CD4-positive, CD25-positive, alpha-beta regulatory T cell (primary cell): ENCODE measurements around the gene THG1L. TPM values are rescaled to one million over a fixed set of nuclear protein-coding genes. Genes with fewer than 3 reads are reported as not detected.
"Not testable (repeated sequence)": the region's sequence is repeated elsewhere in the genome, so short reads cannot be mapped to it uniquely, and the experiment has no call there.

Experiments
- ATAC-seq, 2 donors: fragments of 150-1000 bp; cut with Tn5 transposase; one replicate each; pipeline ENCODE4 v1.10.0; 2021; ENCODE audit warnings: low read depth in 2 of 2, moderate number of reproducible peaks in 2 of 2, moderate library complexity in 1 of 2
- DNase-seq, 3 donors: peaks; one replicate each; pipeline versions ENCODE4 v3.0.0 to v3.0.0-alpha.2; 2012 to 2022; ENCODE audit warnings: mixed read lengths in 1 of 3
- H3K27ac ChIP-seq: one replicate; pipeline ENCODE4 v1.7.0; 2013; ENCODE audit warnings: mild to moderate bottlenecking, low read length; ENCODE audit not compliant: insufficient read depth, poor library complexity, severe bottlenecking
- H3K27me3 ChIP-seq: one replicate; pipeline ENCODE4 v1.7.0; 2013; ENCODE audit warnings: low read length; ENCODE audit not compliant: control insufficient read depth, insufficient read depth
- H3K36me3 ChIP-seq: one replicate; pipeline ENCODE4 v1.7.0; 2013; ENCODE audit warnings: mild to moderate bottlenecking, low read length, moderate library complexity; ENCODE audit not compliant: control insufficient read depth, insufficient read depth
- H3K4me1 ChIP-seq: 2 replicates; pipeline ENCODE4 v1.7.0; 2013; ENCODE audit warnings: mild to moderate bottlenecking, low read length; ENCODE audit not compliant: insufficient read depth, control insufficient read depth, poor library complexity, severe bottlenecking
- H3K4me3 ChIP-seq: one replicate; pipeline ENCODE4 v1.7.0; 2013; ENCODE audit warnings: low read depth, mild to moderate bottlenecking, low read length, moderate library complexity
- H3K9me3 ChIP-seq, 2 experiments: 1 replicate in 1 of 2; 2 replicates in 1 of 2; pipeline ENCODE4 v1.7.0; 2013; ENCODE audit warnings: low read length in 2 of 2, mild to moderate bottlenecking in 1 of 2, moderate library complexity in 1 of 2; ENCODE audit not compliant: control insufficient read depth in 2 of 2
- H3K27ac Mint-ChIP-seq, 3 donors: one replicate each; pipeline ENCODE4 v1.8.0; 2020 to 2022; ENCODE audit warnings: mild to moderate bottlenecking in 3 of 3, mixed read lengths in 3 of 3, moderate library complexity in 2 of 3
- H3K27me3 Mint-ChIP-seq: one replicate; pipeline ENCODE4 v1.8.0; 2022; ENCODE audit warnings: mild to moderate bottlenecking, mixed read lengths
- H3K36me3 Mint-ChIP-seq: one replicate; pipeline ENCODE4 v1.8.0; 2020; ENCODE audit warnings: mixed read lengths
- H3K4me1 Mint-ChIP-seq, 4 donors: one replicate each; pipeline ENCODE4 v1.8.0; 2020 to 2022; ENCODE audit warnings: mixed read lengths in 4 of 4, mild to moderate bottlenecking in 1 of 4
- H3K4me3 Mint-ChIP-seq, 4 donors: one replicate each; pipeline ENCODE4 v1.8.0; 2020 to 2022; ENCODE audit warnings: mild to moderate bottlenecking in 4 of 4, mixed read lengths in 4 of 4, moderate library complexity in 3 of 4
- H3K9me3 Mint-ChIP-seq, 7 donors: one replicate each; pipeline ENCODE4 v1.8.0; 2020 to 2022; ENCODE audit warnings: mixed read lengths in 7 of 7, mild to moderate bottlenecking in 3 of 7, moderate library complexity in 2 of 7
- polyA plus RNA-seq, 4 donors: library from polyadenylated mRNA; unstranded; fragments of 300-500 nt; fragmentation: Illumina TruSeq; gene quantifications; one replicate each; pipeline ENCODE4 v1.2.3, GENCODE V29; 2021
- total RNA-seq: library from RNA; stranded (reverse); gene quantifications from one replicate; pipeline ENCODE4 v1.2.3, GENCODE V29; 2022

Gene THG1L
- total and polyA plus RNA-seq, 5 donors from 2014 or later, result 4.5 to 6.6 (median 5.5) TPM

DNA sequence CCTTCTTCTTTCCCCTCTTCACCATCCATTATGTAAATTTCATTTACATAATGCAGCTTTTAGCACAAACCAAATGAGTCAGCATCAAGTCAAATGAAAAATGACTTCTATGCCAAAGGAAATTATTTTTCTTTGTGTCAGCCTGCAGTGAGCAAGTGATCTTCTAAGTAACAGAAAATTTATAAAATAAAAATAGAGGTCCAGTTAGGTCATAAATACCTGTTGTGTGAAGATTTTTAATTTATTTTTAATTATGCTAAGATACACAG, 16.7 kb upstream of the THG1L start:
- Histone ChIP-seq H3K36me3 (no peaks in the 10 kb centered on the region), H3K4me1 (peaks cover 12% of the 10 kb centered on the region), H3K27me3 (no peaks in the 10 kb centered on the region), H3K9me3 (no peaks in the 10 kb centered on the region), H3K4me3 (no peak overlapping the region), H3K27ac (no peak overlapping the region)
- DNase-seq (no peak), ATAC-seq (no peak)
- Mint-ChIP-seq H3K36me3 (no peaks in the 10 kb centered on the region), H3K9me3 (peaks cover 0 to 2% (median 0%) of the 10 kb centered on the region in 7 donors), H3K4me3 (no peak overlapping the region), H3K27me3 (no peaks in the 10 kb centered on the region), H3K27ac (no peak overlapping the region), H3K4me1 (peaks cover 9 to 22% (median 15%) of the 10 kb centered on the region in 4 donors)

DNA sequence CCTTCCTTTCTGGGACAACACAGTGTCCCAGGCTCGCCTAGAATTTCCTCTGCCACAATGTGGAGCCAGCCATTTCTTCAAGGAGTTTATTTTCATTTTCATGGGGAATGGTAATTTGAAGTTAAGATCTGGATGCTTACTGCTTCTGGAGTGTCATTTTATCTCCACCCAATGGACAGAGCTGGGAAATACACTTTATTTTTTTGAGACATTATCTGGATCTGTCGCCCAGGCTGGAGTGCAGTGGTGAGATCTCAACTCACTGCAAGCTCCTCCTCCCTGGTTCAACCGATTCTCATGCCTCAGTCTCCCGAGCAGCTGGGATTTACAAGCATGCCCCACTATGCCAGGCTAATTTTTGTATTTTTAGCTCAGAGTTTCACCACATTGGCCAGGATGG, 12.7 kb upstream of the THG1L start:
- peak in 2 of 3 donors; percentile 49 to 77 for DNase-seq
- Histone ChIP-seq H3K4me1 (peaks cover 12% of the 10 kb centered on the region), H3K36me3 (no peaks in the 10 kb centered on the region), H3K27ac (no peak overlapping the region), H3K27me3 (no peaks in the 10 kb centered on the region), H3K4me3 (peak overlapping the region; percentile 13), H3K9me3 (no peaks in the 10 kb centered on the region)
- Mint-ChIP-seq H3K36me3 (peaks cover 10% of the 10 kb centered on the region), H3K4me1 (peaks cover 9 to 21% (median 15%) of the 10 kb centered on the region in 4 donors), H3K27me3 (no peaks in the 10 kb centered on the region), H3K27ac (peak overlapping the region in 1 of 3 donors; percentile 49), H3K4me3 (no peak overlapping the region), H3K9me3 (peaks cover 0 to 2% (median 0%) of the 10 kb centered on the region in 7 donors)
- peak; percentile 72 to 78 for ATAC-seq

DNA sequence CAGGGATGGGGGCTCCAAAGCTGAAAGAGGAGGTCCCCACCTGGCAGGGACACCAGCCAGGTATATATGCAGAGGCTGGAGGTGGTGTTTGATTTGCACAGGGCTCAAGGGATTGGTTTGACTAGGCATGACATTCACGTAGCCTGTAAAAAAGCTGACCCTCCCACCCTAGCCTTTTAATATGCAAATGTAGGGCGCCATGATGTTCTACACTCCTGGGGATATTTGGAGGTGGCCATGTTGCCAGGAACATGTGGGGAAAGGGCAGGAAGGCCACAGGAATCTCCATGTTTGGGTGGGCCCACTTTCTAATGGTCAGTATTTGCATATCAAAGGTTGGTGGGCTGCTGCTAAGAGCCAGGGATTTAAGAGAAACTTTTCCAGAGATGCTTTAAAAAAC, 12.0 kb upstream of the THG1L start:
- Mint-ChIP-seq H3K4me3 (no peak overlapping the region), H3K9me3 (peaks cover 0 to 2% (median 0%) of the 10 kb centered on the region in 7 donors)
- no peak for ATAC-seq

DNA sequence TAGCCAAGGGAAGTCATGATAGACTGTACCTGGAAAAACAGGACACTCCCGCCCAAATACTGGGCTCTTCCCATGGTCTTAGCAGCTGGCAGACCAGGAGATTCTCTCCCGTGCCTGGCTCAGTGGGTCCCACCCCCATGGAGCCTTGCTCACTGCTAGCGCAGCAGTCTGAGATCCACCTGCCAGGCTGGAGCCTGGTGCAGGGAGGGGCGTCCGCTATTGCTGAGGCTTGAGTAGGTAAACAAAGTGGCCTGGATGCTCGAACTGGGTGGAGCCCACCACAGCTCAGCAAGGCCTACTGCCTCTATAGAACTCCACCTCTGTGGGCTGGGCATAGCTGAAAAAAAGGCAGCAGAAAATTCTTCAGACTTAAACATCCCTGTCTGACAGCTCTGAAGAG, 10.1 kb upstream of the THG1L start:
- Mint-ChIP-seq H3K4me3 (no peak overlapping the region), H3K36me3 (peaks cover 16% of the 10 kb centered on the region), H3K27me3 (no peaks in the 10 kb centered on the region), H3K9me3 (peaks cover 0 to 2% (median 0%) of the 10 kb centered on the region in 7 donors), H3K4me1 (peaks cover 9 to 21% (median 17%) of the 10 kb centered on the region in 4 donors), H3K27ac (no peak overlapping the region)
- DNase-seq (no peak), ATAC-seq (no peak)
- H3K27ac ChIP-seq, result no peak overlapping the region
- no peaks in the 10 kb centered on the region for H3K27me3 ChIP-seq
- peaks cover 12% of the 10 kb centered on the region for H3K4me1 ChIP-seq
- H3K4me3 ChIP-seq, result no peak overlapping the region
- no peaks in the 10 kb centered on the region for H3K9me3 ChIP-seq
- H3K36me3 ChIP-seq, result no peaks in the 10 kb centered on the region

More for the DNA sequence above, 12.0 kb upstream of the THG1L start:
- Mint-ChIP-seq H3K4me1 (peaks cover 9 to 21% (median 15%) of the 10 kb centered on the region in 4 donors), H3K36me3 (peaks cover 10% of the 10 kb centered on the region), H3K27ac (no peak overlapping the region), H3K27me3 (no peaks in the 10 kb centered on the region)
- no peaks in the 10 kb centered on the region for H3K27me3 ChIP-seq
- no peak for DNase-seq
- H3K36me3 ChIP-seq, result no peaks in the 10 kb centered on the region
- peaks cover 12% of the 10 kb centered on the region for H3K4me1 ChIP-seq
- no peak overlapping the region for H3K4me3 ChIP-seq
- H3K9me3 ChIP-seq, result no peaks in the 10 kb centered on the region
- no peak overlapping the region for H3K27ac ChIP-seq

DNA sequence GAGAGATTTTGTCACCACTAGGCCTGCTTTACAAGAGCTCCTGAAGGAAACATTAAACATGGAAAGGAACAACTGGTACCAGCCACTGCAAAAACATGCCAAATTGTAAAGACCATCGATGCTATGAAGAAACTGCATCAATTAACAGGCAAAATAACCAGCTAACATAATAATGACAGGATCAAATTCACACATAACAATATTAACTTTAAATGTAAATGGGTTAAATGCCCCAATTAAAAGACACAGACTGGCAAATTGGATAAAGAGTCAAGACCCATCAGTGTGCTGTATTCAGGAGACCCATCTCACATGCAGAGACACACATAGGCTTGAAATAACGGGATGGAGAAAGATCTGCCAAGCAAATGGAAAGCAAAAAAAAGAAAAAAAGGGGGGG, 8.3 kb upstream of the THG1L start:
- not testable (repeated sequence) for H3K27me3 ChIP-seq, H3K27ac ChIP-seq, H3K9me3 Mint-ChIP-seq, H3K27ac Mint-ChIP-seq, H3K27me3 Mint-ChIP-seq, DNase-seq, H3K4me3 ChIP-seq, ATAC-seq, H3K4me3 Mint-ChIP-seq, H3K36me3 ChIP-seq, H3K9me3 ChIP-seq, H3K4me1 ChIP-seq
- H3K36me3 Mint-ChIP-seq, result peaks cover 16% of the 10 kb centered on the region
- H3K4me1 Mint-ChIP-seq, result peaks cover 5 to 13% (median 10%) of the 10 kb centered on the region in 4 donors

DNA sequence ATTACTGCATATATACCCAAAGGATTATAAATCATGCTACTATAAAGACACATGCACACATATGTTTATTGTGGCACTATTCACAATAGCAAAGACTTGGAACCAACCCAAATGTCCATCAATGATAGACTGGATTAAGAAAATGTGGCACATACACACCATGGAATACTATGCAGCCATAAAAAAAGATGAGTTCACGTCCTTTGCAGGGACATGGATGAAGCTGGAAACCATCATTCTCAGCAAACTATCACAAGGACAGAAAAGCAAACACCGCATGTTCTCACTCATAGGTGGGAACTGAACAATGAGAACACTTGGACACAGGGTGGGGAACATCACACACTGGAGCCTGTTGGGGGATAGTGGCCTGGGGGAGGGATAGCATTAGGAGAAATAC, 4.6 kb upstream of the THG1L start:
- not testable (repeated sequence) for H3K27me3 ChIP-seq, H3K9me3 ChIP-seq, H3K4me3 ChIP-seq, H3K36me3 ChIP-seq, ATAC-seq, H3K9me3 Mint-ChIP-seq, DNase-seq, H3K27me3 Mint-ChIP-seq, H3K27ac ChIP-seq, H3K4me3 Mint-ChIP-seq, H3K4me1 ChIP-seq
- Mint-ChIP-seq H3K4me1 (peaks cover 3 to 18% (median 11%) of the 10 kb centered on the region in 4 donors), H3K36me3 (peaks cover 16% of the 10 kb centered on the region), H3K27ac (peak overlapping the region in 1 of 3 donors; percentile 90)

DNA sequence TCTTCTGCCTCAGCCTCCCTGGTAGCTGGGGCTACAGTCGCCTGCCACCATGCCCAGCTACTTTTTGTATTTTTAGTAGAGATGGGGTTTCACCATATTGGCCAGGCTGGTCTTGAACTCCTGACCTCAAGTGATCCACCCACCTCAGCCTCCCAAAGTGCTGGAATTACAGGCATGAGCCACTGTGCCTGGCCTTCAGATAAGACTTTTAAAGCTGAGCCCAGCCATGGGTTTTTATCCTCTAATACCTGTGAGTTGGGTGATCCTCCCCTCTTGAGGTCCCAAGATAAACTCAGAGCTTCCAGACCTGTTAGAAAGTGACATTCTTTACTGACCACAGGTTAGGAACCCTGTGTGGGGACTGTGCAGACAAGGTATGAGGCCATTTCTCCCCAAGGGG, 3.4 kb upstream of the THG1L start:
- Mint-ChIP-seq H3K36me3 (peaks cover 12% of the 10 kb centered on the region), H3K4me1 (peaks cover 7 to 27% (median 20%) of the 10 kb centered on the region in 4 donors)
- H3K27me3 Mint-ChIP-seq, H3K36me3 ChIP-seq, H3K9me3 ChIP-seq, H3K4me3 Mint-ChIP-seq, H3K4me3 ChIP-seq, H3K27ac ChIP-seq, H3K27ac Mint-ChIP-seq, ATAC-seq, H3K9me3 Mint-ChIP-seq, DNase-seq, H3K27me3 ChIP-seq: not testable (repeated sequence)
- H3K4me1 ChIP-seq, result peaks cover 11% of the 10 kb centered on the region

DNA sequence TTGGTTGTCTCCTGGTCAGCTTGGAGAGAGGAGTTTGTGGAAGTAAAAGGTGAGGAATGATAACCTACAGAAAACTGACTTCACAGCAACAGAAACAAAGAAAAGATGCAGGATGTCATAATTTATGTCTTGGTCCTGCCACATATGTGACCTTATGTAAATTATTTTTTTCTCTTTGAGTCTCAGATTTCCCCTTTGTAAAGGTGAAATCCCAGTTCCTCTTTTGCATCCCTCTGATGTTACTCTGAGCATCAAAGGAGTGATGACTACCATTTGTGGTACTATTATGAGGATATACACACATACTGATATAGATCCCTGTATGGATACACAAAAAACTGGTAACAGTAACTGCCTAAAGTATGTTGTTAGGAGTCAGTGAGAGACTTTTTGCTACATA, 1.4 kb upstream of the THG1L start:
- Mint-ChIP-seq H3K4me1 (peaks cover 8 to 29% (median 23%) of the 10 kb centered on the region in 4 donors), H3K27ac (no peak overlapping the region)

More for the DNA sequence above, 1.4 kb upstream of the THG1L start:
- H3K9me3 Mint-ChIP-seq, result no peaks in the 10 kb centered on the region
- Histone ChIP-seq H3K4me3 (no peak overlapping the region), H3K4me1 (peaks cover 11% of the 10 kb centered on the region), H3K9me3 (no peaks in the 10 kb centered on the region), H3K27ac (no peak overlapping the region), H3K27me3 (no peaks in the 10 kb centered on the region), H3K36me3 (no peaks in the 10 kb centered on the region)
- ATAC-seq (no peak), DNase-seq (no peak)
- H3K27me3 Mint-ChIP-seq, result no peaks in the 10 kb centered on the region
- H3K36me3 Mint-ChIP-seq, result peaks cover 14% of the 10 kb centered on the region
- peak overlapping the region in 2 of 4 donors; percentile 45 to 92 for H3K4me3 Mint-ChIP-seq
